COLO829 (cell line): ENCODE data around the gene SH3BP5.

Source experiments
- DNase-seq: peaks from one replicate; pipeline ENCODE4 v3.0.0; 2012; ENCODE audit warnings: low spot score

Gene SH3BP5

DNA sequence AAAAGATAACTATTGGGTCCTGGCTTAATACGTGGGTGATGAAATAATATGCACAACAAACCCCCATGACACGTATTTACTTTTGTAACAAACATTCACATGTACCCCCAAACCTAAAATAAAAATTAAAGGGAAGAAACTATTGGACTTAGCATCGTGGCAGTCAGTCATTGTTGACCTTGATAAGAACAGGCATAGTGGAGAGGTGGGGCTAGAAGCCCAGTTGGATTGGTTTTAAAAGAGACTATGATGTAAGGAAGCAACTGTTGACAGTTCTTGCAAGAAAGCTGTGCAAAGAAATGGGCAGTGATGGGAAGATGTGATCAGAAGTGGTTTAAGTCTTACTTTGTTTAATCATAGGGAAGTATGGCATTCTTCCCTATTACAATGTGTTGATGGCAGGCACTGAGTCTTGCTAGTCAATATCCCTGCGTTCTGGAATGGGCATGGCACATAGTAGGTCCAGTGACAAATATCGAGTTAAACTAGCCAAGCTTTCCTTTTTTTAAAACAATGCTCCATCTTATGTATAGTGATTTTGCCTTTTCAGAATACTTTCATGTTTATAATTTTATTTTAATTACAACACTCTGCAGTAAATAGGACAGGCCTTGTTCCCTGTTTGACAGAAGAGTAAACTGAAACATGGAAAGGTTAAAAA, 88.4 kb downstream of the SH3BP5 start:
- no peak for DNase-seq

DNA sequence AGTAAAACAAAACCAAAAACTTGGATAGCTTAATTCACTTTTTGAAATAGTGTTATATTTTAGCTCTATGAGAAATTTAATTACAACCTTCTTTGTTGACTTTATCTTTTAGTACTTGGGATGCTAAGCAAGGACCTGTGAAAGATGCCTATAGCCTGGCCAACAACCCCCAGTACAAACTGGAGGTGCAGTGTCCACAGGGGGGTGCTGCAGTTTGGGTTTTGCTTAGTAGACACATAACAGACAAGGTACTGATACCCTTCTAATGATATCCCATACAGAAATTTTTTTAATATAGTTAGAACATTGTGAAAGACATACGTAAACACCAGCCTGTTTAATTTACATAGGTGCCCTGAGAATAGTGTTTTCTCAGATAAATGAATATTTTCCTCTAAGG, 91.0 kb downstream of the SH3BP5 start:
- DNase-seq = no peak

DNA sequence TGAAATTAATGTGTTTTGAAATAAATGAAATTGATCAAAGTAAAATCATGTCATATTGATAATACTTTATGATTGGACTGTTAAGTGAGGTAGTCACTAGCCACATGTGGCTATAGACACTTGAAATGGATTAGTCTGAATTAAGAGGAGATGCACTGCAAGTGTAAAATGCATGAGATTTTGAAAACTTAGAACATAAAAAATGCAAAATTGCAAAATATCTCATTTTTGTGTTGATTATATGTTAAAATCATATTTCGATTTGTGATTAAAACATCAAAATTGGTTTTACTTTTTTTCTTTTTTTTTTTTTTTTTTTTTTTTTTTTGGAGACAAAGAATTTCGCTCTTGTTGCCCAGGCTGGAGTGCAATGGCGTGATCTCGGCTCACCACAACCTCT, 103.1 kb downstream of the SH3BP5 start:
- DNase-seq = no peak

DNA sequence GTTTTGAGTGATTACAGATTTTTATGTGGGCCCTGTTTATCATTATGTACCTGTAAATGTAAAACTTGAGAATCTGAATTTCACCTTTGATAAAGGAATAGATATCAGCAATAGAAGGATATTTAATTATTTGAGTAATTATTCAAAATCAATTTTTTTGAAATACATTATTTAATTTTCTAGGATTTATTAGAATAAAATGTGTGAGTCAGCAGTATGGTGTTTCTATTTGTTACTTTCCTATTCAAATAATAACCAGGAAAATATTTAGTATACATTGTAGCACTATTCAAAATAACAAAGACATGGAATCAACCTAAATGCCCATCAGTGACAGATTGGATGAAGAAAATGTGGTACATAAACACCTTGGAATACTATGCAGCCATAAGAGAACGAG, 104.2 kb downstream of the SH3BP5 start:
- no peak for DNase-seq

DNA sequence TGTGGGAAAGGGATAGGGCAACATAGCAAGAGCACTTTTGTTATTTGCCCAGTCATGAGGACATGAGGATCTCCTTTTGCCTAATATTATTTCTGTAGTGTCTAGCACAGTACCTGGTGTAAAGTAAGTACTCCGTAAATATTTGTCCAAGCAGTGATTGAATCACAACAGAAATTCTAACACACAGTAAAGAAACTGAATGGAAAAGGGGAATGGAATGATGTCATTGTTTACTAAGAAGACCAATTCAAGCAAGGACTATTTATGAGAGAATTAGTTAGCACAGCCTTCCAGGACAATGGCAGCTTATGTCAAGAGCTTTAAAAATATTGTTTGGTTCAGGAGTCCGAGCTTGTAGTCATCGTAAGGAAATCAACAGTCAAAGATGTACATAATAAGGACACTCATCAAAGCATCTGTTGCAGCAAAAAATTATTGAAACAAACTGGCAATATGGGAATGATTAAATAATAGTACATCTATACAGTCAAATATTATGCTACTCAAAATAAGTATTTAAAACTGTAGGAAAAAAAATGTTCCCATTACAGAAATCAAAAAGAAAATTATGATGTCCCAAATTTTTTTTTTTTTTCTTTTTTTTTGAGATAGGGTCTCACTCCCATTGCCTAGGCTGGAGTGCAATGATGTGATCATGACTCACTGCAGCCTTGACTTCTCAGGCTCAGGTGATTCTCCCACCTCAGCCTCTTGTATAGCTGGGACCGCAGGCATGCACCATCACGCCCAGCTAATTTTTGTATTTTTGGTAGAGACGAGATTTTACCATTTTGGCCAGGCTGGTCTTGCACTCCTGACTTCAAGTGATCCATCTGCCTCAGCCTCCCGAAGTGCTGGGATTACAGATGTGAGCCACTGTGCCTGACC, 108.5 kb downstream of the SH3BP5 start:
- DNase-seq = no peak

DNA sequence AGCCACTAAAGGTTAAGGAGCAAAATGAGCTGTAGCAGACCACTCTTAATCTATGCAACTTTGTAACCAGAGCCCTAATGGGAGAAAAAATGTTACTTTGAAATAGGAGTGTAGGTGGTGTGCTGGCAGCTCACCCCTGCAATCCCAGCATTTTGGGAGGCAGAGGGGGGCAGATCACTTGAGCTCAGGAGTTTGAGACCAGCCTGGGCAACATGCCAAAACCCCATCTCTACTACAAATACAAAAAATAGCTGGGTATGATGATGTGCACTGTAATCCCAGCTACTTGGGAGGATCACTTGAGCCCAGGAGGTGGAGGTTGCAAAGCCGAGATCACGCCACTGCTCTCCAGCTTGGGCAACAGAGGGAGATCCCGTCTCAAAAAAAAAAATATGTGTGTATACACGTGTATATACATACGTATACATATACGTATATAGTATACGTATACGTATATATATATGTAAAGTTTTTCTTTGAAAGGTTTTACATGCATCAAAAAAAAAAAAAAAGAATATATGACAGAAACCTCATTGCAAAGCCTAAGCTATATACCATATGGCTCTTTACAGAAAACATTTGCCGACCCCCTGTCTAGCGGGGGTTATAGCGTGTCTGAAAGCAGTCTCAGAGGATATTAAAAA, 110.7 kb downstream of the SH3BP5 start:
- DNase-seq = no peak

DNA sequence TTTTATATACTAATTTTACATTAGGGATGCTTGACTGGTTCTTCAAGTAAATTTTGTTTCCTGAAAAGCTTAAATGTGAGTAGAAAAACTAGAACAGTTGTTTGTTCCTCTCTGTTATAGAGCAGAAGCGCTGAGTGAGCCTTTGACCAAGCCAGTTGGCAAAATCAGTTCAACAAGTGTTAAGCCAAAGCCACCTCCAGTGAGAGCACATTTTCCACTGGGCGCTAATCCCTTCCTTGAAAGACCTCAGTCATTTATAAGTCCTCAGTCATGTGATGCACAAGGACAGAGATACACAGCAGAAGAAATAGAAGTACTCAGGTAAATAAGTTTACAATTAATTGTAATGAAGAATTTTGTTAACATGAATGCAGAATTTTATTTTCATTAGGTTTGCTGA, 111.7 kb downstream of the SH3BP5 start:
- DNase-seq = no peak

DNA sequence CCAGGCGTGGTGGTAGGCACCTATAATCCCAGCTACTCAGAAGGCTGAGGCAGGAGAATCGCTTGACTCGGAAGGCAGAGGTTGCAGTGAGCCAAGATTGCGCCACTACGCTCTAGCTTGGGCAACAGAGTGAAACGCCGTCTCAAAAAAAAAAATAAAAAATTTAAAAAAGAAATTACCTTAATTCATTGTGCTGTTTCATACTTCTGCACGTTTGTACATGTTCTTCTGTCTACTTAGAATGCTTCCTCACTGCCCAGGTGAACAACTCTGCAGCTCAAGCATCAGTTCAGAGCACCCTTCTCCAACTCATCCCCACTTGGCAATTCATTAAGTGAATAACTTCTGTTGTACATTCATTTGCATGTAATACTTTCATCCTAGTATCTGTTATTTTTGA, 112.3 kb downstream of the SH3BP5 start:
- DNase-seq = no peak

DNA sequence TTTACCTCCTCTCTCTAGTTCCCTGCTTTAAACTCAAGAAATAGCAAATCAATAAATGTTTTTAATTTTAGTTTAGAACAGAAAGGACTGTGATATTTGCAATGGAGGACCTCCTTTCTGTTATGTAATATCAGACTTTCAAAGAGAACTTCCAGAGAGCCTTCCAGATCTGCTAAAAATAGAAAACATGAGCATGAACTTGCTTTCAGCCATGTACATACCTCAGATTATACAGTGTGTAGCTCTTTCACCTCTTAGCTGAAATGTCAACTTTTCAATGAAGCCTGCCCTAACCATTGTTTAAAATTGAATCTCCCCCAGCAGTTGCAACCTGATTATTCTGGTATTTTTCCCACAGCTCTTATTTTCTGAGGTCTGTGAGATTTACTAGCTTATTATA, 113.7 kb downstream of the SH3BP5 start:
- DNase-seq = no peak

DNA sequence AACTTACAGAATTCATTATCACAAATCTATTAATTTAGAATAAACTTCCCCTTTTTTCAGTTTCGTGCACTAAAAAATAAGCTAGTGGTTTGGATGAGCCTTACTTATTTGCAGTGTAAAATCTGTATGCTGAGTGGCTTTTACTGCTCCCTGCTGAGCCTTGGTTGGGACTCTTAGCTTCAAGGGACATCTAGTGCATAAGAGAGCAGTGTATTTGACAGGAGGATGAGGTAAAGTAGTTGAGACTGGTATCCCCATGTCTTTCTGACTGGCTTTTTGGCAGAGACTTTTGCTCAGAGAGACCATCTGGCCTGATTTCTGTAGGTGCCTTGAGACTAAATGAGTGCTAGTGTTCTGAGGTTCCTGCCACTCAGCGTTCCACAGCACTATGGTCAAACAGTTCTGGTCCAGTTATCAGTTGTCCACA, 114.5 kb downstream of the SH3BP5 start:
- DNase-seq = no peak

DNA sequence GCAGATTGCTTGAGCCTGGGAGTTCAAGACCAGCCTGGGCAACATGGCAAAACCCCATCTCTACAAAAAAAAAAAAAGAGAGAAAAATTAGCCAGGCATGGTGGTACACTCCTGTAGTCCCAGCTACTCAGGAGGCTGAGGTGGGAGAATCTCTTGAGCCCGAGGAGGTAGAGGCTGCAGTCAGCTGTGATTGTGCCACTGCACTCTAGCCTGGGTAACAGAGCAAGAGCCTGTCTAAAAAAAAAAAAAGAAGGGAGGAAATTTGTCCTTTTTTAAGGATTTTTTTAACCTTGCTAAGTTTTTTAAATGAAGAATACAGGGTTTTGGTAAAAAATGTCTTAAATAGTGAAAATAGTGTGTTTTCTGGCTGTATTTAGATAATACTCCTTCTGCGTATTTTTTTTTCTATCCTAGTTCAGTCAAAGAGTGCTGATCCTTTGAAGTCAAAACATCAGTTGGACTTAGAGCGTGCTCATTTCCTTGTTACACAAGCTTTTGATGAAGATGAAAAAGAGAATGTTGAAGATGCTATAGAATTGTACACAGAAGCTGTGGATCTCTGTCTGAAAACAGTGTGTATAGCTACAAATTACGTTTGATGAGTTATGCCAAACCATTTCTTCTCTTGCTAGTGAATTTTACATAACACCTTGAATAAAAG, 115.2 kb downstream of the SH3BP5 start:
- DNase-seq = no peak

DNA sequence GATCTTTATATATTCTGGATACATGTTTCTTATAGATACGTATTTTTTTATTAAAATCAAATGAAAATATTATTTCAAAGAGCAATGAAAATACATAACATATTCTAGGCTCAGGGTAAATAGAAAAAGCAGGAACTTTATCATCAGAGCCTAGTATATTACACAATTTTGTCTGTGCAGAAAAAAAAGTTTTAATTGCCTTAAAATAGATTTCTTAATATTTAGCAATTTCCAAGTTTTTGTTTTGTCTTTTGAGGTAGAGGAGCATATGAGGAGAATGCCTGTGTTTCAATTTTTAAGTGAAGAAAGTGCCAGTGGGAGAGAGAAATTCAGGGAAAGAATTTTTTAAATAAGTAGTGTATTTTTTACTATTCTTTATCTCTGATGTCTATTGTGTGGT, 115.9 kb downstream of the SH3BP5 start:
- no peak for DNase-seq

DNA sequence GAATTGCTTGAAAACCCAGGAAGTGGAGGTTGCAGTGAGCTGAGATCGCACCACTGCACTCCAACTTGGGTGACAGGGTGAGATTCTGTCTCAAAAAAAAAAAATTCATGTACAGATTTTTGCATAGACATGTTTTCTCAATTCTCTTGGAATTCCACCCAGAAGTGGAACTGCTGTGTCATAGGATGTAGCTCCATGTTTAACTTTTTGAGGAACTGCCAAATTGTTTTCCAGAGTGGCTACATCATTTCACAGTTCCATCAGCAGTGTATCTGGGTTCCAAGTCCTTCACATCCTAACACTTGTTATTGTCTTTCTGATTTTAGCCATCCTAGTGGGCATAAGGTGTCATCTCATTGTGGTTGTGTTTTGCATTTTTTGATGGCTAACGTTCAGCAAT, 116.4 kb downstream of the SH3BP5 start:
- no peak for DNase-seq

DNA sequence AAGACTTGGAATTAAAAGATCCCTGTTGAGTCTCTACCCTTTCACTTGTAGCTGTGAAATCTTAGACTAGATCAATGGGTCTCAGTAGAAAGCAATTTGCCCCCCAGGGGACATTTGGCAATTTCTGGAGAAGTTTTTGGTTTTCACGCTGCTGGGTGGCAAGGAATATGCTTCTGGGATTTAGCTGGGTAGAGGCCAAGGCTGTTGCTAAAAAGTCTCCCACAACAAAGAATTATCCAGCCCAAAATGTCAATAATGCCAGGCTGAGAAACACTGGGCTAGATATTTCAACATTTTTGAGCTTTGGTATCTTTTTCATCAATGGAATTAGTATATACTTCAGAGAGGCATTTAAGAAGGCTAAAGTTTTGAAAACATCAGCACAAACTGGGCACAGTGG, 117.6 kb downstream of the SH3BP5 start:
- no peak for DNase-seq

DNA sequence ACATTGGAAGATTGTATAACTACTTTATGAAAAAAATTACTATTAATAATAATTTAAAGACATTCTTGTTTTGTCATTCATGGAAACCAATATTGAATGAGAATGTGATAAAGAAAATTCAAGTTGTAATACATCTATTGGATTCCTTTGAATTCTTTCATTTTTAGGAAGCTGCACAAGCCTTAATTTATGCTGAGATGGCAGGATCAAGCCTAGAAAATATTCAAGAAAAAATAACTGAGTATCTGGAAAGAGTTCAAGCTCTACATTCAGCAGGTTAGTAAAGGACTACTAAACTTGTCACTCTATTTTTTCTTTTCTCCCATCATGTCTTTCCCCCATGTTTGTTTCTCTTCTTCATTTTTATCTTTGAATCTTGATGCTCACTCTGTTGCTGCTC, 120.4 kb downstream of the SH3BP5 start:
- DNase-seq = no peak

DNA sequence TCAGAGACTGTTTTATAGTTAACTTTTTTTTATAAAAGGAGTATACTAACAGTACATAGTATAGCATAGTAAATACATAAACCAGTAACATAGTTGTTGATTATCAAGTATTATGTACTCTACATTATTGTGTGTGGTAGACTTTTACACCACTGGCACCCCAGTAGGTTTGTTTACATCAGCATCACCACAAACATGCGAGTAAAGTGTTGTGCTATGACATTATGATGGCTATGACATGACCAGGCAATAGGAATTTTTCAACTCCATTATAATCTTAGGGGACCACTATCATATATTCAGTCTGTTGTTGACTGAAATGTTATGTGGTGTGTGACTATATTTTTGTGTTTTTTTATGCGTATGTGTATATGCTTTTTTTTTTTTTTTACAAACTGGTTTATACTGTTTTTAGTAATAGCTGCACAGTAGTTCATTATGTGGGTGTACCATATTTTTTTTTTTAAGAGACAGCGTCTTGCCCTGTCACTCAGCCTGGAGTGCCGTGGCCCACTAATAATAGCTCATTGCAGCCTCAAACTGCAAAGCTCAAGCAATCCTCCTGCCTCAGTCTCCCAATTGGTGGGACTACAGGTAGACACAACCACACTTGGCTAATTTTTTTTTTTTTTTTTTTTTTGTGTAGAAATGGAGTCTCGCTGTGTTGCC, 124.4 kb downstream of the SH3BP5 start:
- DNase-seq = no peak

DNA sequence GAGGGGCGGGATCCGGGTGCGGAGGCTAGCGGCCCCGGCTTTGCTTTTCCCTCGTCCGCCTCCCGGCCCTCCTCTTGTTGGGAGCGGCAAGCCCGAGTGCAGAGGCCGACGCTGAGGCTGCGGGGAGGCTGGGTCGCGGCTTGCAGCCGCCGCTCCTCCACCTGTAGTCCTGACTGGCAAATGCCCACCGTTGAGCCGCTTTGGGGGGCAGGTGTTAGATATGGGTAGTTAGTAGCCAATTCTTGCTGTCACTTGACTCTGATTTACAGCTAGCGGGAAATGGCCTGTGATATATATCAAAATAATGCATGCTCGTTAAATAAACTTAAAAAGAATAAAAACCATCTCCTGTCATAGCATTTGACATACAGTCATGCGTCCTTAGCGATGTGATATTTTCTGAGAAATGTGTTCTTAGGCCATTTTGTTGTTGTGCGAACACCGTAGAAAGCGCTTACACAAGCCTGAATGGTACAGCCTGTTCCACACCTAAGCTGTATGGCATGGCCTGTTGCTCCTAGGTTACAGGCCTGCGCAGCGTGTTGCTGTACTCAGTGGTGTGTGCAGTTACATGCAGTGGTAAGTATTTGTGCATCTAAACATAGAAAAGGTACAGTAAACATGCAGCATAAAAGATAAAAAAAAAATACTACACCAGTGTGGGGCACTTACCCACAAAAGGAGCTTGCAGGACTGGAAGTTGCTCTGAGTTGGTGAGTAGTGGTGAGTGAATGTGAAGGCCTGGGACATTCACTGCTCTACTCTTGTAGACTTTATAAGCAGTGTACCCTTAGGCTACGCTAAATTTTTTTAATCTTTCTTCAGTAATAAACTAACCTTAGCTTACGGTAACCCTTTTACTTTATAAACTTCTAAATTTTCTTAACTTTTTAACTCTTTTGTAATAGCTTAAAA, 125.5 kb downstream of the SH3BP5 start:
- no peak for DNase-seq

DNA sequence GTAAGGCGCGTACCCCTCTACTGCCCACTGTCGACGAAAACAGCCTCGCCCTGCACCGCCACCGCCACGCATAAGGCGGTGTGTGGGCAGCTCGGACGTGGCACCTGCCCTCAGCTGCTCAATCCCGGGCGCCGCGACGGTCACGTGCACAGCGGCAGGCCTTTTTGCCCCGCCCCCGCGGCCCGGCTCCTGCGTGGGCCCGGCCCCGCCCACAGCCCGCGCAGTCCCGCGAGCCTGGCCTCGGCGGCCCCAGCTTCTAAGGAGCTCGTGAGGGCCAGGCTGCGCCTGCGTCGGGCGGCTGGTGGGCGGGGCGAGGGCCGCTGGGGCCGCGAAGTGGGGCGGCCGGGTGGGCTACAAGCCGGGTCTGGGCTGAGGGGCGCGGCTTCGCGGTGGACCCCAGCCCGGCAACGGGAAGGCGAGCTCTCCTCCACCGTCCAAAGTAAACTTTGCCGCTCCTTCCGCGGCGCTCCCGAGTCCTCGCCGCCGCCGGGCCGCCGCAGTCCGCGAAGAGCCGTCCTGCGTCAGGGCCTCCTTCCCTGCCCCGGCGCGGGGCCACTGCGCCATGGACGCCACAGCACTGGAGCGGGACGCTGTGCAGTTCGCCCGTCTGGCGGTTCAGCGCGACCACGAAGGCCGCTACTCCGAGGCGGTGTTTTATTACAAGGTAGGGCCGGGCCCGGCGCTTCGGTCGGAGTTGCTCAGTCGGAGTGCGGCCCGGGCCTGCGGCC, 126.3 kb downstream of the SH3BP5 start, which contains the start of gene CAPN7:
CAPN7 (plus strand) TSS at position 313 of the 728 bp plus-strand sequence; CDS start at position 563, 250 bp downstream.
- DNase-seq = peak; percentile 77

DNA sequence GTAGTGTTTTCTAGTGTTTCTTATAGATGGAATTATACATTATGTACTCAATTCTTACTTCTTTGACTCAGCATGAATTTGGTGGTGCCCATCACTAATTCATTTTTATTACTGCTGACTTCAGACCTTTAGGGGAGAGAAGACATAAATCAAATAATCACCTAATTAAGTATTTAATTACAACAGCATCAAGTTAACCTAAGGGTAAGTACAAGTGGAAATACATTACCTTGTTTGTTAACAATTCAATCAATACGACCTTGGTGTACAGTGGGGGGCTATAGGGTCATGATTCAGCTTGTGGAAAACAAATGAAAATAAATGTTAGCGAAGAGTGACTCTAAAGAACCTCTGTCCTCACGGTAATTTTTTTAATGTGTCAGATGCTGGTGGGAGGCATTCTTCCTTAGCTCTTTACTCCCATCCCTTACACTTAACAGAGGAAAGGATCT, 126.9 kb downstream of the SH3BP5 start:
- no peak for DNase-seq
